Liver (tissue), 9 donors: Measurements from ENCODE around the gene SNCG. TPM values are rescaled to one million over a fixed set of nuclear protein-coding genes. Genes with fewer than 3 reads are reported as not detected.

Experiments
- DNase-seq: peaks from one replicate; pipeline ENCODE4 v3.0.0-alpha.2; 2017; ENCODE audit warnings: low spot score
- H3K27ac ChIP-seq, 2 donors: one replicate each; pipeline ENCODE4 v1.7.0; 2013; ENCODE audit warnings: inconsistent platforms in 2 of 2, low read length in 2 of 2, control low read depth in 1 of 2, low read depth in 1 of 2, mild to moderate bottlenecking in 1 of 2
- H3K27me3 ChIP-seq, 4 donors: one replicate each; pipeline versions ENCODE4 v1.6.1 to v1.7.0; 2013; ENCODE audit warnings: low read length in 3 of 4, inconsistent platforms in 1 of 4, mild to moderate bottlenecking in 1 of 4, moderate library complexity in 1 of 4; ENCODE audit not compliant: control insufficient read depth in 4 of 4, insufficient read depth in 4 of 4
- H3K36me3 ChIP-seq, 4 donors: one replicate each; pipeline versions ENCODE4 v1.6.1 to v1.7.0; 2013; ENCODE audit warnings: low read length in 3 of 4, mild to moderate bottlenecking in 3 of 4, low read depth in 1 of 4, moderate library complexity in 1 of 4; ENCODE audit not compliant: control insufficient read depth in 4 of 4, insufficient read depth in 3 of 4
- H3K4me1 ChIP-seq, 4 donors: one replicate each; pipeline versions ENCODE4 v1.6.1 to v1.7.0; 2013; ENCODE audit warnings: low read length in 3 of 4, mild to moderate bottlenecking in 3 of 4, moderate library complexity in 1 of 4; ENCODE audit not compliant: control insufficient read depth in 4 of 4, insufficient read depth in 4 of 4
- H3K4me3 ChIP-seq, 3 donors: one replicate each; pipeline versions ENCODE4 v1.6.1 to v1.7.0; 2013; ENCODE audit warnings: low read length in 3 of 3, control low read depth in 1 of 3, low read depth in 1 of 3, mild to moderate bottlenecking in 1 of 3
- H3K9ac ChIP-seq, 2 donors: one replicate each; pipeline ENCODE4 v1.7.0; 2013; ENCODE audit warnings: low read length in 2 of 2, mild to moderate bottlenecking in 2 of 2, moderate library complexity in 2 of 2, control low read depth in 1 of 2, low read depth in 1 of 2
- H3K9me3 ChIP-seq, 4 donors: one replicate each; pipeline versions ENCODE4 v1.6.1 to v1.7.0; 2013; ENCODE audit warnings: low read length in 3 of 4; ENCODE audit not compliant: control insufficient read depth in 4 of 4
- ATF3 ChIP-seq: IDR thresholded peaks from 2 replicates; pipeline ENCODE4 v1.6.1; 2016; ENCODE audit warnings: antibody characterized with exemption
- CTCF ChIP-seq: fragments of 150-350 bp; IDR thresholded peaks from 2 replicates; pipeline ENCODE4 v1.5.1; 2017; ENCODE audit warnings: improper control_type of control experiment, low read depth, low read length; ENCODE audit not compliant: missing input control
- EGR1 ChIP-seq, 2 donors: IDR thresholded peaks; 2 replicates each; pipeline ENCODE4 v1.6.1; 2016 to 2018; ENCODE audit warnings: antibody characterized with exemption in 2 of 2, low read depth in 2 of 2
- FOXA1 ChIP-seq: IDR thresholded peaks from 2 replicates; pipeline ENCODE4 v1.6.1; 2016; ENCODE audit warnings: antibody characterized with exemption
- FOXA2 ChIP-seq: IDR thresholded peaks from 2 replicates; pipeline ENCODE4 v1.6.1; 2016; ENCODE audit warnings: antibody characterized with exemption
- GABPA ChIP-seq, 2 donors: IDR thresholded peaks in 1 of 2; conservative IDR thresholded peaks in 1 of 2; 2 replicates each; pipeline ENCODE4 v1.6.1; 2016; ENCODE audit warnings: antibody characterized with exemption in 2 of 2, mild to moderate bottlenecking in 1 of 2, moderate library complexity in 1 of 2
- HNF4A ChIP-seq, 2 donors: conservative IDR thresholded peaks; 2 replicates each; pipeline ENCODE4 v1.6.1; 2016; ENCODE audit warnings: antibody characterized with exemption in 2 of 2, mild to moderate bottlenecking in 2 of 2
- HNF4G ChIP-seq: IDR thresholded peaks from 2 replicates; pipeline ENCODE4 v1.6.1; 2016; ENCODE audit warnings: antibody characterized with exemption
- JUND ChIP-seq, 2 donors: IDR thresholded peaks; 2 replicates each; pipeline ENCODE4 v1.6.1; 2016; ENCODE audit warnings: antibody characterized with exemption in 2 of 2
- NR2F2 ChIP-seq: IDR thresholded peaks from 2 replicates; pipeline ENCODE4 v1.6.1; 2016; ENCODE audit warnings: antibody characterized with exemption
- RAD21 ChIP-seq, 2 donors: IDR thresholded peaks; 2 replicates each; pipeline ENCODE4 v1.6.1; 2016; ENCODE audit warnings: antibody characterized with exemption in 2 of 2, mild to moderate bottlenecking in 2 of 2
- REST ChIP-seq: IDR thresholded peaks from 2 replicates; pipeline ENCODE4 v1.6.1; 2016; ENCODE audit warnings: antibody characterized with exemption, mild to moderate bottlenecking
- RXRA ChIP-seq, 2 donors: IDR thresholded peaks; 2 replicates each; pipeline ENCODE4 v1.6.1; 2017 to 2018; ENCODE audit warnings: antibody characterized with exemption in 2 of 2, mild to moderate bottlenecking in 1 of 2
- SP1 ChIP-seq: IDR thresholded peaks from 2 replicates; pipeline ENCODE4 v1.6.1; 2018; ENCODE audit warnings: antibody characterized with exemption, mild to moderate bottlenecking
- TAF1 ChIP-seq: conservative IDR thresholded peaks from 2 replicates; pipeline ENCODE4 v1.6.1; 2016; ENCODE audit warnings: antibody characterized with exemption, mild to moderate bottlenecking
- YY1 ChIP-seq: IDR thresholded peaks from 2 replicates; pipeline ENCODE4 v1.6.1; 2016; ENCODE audit warnings: antibody characterized with exemption, mild to moderate bottlenecking
- ZBTB33 ChIP-seq: IDR thresholded peaks from 2 replicates; pipeline ENCODE4 v1.6.1; 2016; ENCODE audit warnings: antibody characterized with exemption
- WGBS: extraction: QIAGEN DNeasy Blood & Tissue Kit; methylation state at CpG from one replicate; pipeline ENCODE4 v1.1.7; 2013; 5-methylcytosine and 5-hydroxymethylcytosine counted together
- polyA plus RNA-seq, 2 donors: library from polyadenylated mRNA; stranded (reverse) in 1 of 2; unstranded in 1 of 2; fragments of 200-250 nt in 1 of 2; fragments of >200 nt in 1 of 2; fragmentation: Nextera tagmentation in 1 of 2; extraction: Ambion mirVana in 1 of 2; gene quantifications; one replicate each; pipeline versions ENCODE4 v1.2.1 to v1.2.3, GENCODE V29; 2013 to 2015
- total RNA-seq, 2 donors: library from RNA; depleted of rRNA; stranded (reverse); fragments of >200 nt; gene quantifications; one replicate each; pipeline ENCODE4 v1.2.3, GENCODE V29; 2014
- donor health status: healthy.
- donor health status: healthy.
- donor health status: healthy.
- donor health status: healthy.
- donor health status: healthy.

SNCG gene
- total and polyA plus RNA-seq, 4 donors, result 0.84 to 2.6 (median 1.7) TPM

GRCh38 chr10:86941426-86941825, 17.0 kb upstream of the SNCG start:
- 83% methylated on average over 2 of the region's 2 CpGs for WGBS

More at GRCh38 chr10:86941426-86941825, 17.0 kb upstream of the SNCG start:
- DNase-seq, result no peak
- no peak overlapping the region for H3K9ac ChIP-seq
- H3K27me3 ChIP-seq, result no peaks in the 10 kb centered on the region
- TF ChIP-seq SP1, result no peak
- no peak for TF ChIP-seq RAD21 (IDR thresholded peaks at IDR 0.05)
- no peak for TF ChIP-seq JUND (IDR thresholded peaks at IDR 0.05)
- TF ChIP-seq NR2F2, result no peak
- no peak for TF ChIP-seq CTCF
- TF ChIP-seq HNF4G, result no peak
- TF ChIP-seq ZBTB33, result no peak
- no peak for TF ChIP-seq GABPA (IDR thresholded peaks at IDR 0.05 in 1 of 2, conservative IDR thresholded peaks at IDR 0.05 in 1 of 2)
- no peak for TF ChIP-seq REST
- TF ChIP-seq ATF3, result no peak
- no peak for TF ChIP-seq RXRA (IDR thresholded peaks at IDR 0.05)
- TF ChIP-seq EGR1 (IDR thresholded peaks at IDR 0.05; ENCODE audit: low read depth in 2 of 2), result no peak
- TF ChIP-seq TAF1, result no peak
- TF ChIP-seq YY1, result no peak
- TF ChIP-seq FOXA1, result no peak
- no peak for TF ChIP-seq FOXA2
- no peak for TF ChIP-seq HNF4A (conservative IDR thresholded peaks at IDR 0.05)
- H3K4me3 ChIP-seq, result no peak overlapping the region
- H3K27ac ChIP-seq, result no peak overlapping the region
- H3K36me3 ChIP-seq, result no peaks in the 10 kb centered on the region
- H3K9me3 ChIP-seq, result no peaks in the 10 kb centered on the region
- H3K4me1 ChIP-seq, result peaks cover 12 to 44% (median 28%) of the 10 kb centered on the region in 4 donors
